HG03457 (cell line): Measurements from ENCODE around the gene NAV3.
A peak's percentile ranks its signal among the peaks of the same experiment; 100 is the strongest.

Experiments
- ATAC-seq: cut with Tn5 transposase; IDR thresholded peaks from one replicate; pipeline ENCODE4 v1.9.1; 2021; ENCODE audit warnings: moderate number of reproducible peaks; ENCODE audit not compliant: unreplicated experiment

Gene NAV3

DNA sequence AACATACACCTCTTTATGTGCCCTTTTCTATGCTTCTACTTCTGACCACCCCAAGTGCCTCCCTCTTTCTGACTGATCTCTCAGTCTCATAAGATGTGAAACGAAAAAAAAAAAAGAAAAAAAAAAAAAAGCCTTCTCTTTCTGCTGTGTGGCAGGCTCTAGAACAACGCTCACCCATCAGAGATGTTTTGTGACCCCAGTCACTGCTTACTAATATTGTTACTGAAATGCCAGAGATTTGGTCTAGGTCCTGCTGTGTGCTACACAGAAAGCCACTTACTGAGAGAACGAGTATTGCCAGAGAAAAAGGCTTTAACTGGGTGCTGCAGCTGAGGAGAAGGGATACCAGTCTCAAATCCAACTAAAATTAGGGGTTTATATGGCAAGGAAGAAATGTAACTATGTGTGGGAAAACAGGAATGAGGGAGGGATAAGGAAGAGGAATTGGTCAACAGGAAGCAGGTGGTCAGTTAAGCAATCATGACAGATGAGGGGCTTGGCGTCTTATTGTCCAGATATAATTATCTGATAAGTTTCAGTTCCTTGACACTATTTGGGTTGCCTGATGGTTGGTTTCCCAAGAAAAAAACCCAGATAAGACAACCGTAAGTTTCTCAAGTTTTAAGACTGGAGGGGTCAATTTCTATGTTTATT lies 149.0 kb downstream of the NAV3 start:
- no peak for ATAC-seq

DNA sequence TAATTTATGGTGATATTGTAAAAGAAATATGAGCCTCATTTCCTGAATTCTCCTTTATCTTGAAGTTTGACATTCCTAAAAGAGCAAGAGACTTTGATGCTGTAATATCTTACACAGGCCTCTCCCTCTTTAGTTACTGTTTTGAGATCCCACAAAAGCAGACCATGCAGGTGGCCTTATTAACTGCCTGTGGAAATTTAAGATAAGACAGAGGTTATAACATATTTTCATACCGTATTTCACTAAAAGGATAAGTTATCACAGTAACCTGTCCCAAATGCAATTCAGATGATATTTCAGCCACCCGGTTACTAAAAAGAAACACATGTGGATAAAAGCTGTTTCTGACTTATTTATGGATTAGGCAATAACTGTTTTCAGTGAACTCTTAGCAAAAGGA lies 150.1 kb downstream of the NAV3 start:
- ATAC-seq, result no peak

GRCh38 chr12:77983859-77984258 lies 153.2 kb downstream of the NAV3 start:
- no peak for ATAC-seq

DNA sequence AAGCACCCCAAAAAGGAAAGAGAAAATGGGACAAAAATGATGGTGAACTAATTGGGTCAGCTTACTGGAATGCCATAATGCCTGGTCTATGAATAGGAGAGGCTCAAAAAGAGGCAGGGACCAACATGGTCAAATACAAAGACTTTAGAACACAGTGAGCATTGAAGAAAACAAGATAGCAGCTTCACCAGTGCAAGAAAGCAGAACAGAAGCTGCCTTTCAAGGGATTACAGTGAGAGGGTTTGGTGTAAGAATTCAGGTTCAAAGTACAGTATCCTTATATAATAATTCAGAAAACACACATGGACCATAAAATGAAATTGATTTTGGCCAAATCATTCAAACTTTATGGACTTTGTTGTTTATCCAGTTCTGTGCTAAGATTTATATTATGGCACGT lies 162.1 kb downstream of the NAV3 start:
- ATAC-seq, result no peak

- ATAC-seq, result no peak
Measured at GRCh38 chr12:77993658-77994057, 163.0 kb downstream of the NAV3 start.

GRCh38 chr12:77995436-77996167 lies 164.9 kb downstream of the NAV3 start:
- ATAC-seq, result peak; percentile 92

- ATAC-seq, result no peak
Measured at GRCh38 chr12:77996670-77997069, 166.0 kb downstream of the NAV3 start.

GRCh38 chr12:77998236-77998786 lies 167.6 kb downstream of the NAV3 start:
- ATAC-seq, result no peak

DNA sequence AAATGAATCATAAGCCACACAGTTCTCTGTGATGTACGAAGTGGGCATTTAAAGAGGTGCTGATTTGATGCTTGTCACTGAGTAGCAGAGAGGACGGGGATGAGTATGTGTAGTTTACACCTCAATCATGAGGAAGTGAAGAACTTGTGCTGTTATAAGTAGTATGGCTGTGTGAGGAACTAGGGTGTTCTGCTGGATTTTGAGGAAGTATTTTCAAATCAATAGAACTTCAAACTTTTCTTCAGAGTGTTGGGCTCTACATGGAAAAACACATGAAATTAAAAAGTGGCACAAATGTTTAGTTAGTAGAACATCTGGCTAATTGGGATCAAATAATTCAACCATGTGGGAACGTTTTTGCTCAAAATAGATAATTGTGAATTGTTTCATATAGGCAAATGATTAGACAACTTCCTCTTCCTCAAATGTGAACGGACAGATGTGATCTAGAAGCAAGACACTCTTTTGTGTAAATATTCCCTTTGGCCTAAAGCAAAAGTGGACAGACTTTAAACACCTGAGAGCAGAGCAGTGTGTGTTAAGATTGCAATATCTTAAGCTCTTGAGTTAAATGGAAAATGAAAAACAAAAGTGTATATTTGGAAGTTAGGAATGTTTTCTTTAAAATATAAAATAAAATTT lies 168.5 kb downstream of the NAV3 start:
- ATAC-seq, result peak; percentile 61

- ATAC-seq, result no peak
Measured at GRCh38 chr12:78002878-78003277, 172.2 kb downstream of the NAV3 start.

GRCh38 chr12:78004249-78005093 lies 173.8 kb downstream of the NAV3 start:
- ATAC-seq, result no peak

- no peak for ATAC-seq
Measured at GRCh38 chr12:78005094-78005492, 174.4 kb downstream of the NAV3 start.

- ATAC-seq, result no peak
Measured at GRCh38 chr12:78007173-78007572, 176.5 kb downstream of the NAV3 start.

DNA sequence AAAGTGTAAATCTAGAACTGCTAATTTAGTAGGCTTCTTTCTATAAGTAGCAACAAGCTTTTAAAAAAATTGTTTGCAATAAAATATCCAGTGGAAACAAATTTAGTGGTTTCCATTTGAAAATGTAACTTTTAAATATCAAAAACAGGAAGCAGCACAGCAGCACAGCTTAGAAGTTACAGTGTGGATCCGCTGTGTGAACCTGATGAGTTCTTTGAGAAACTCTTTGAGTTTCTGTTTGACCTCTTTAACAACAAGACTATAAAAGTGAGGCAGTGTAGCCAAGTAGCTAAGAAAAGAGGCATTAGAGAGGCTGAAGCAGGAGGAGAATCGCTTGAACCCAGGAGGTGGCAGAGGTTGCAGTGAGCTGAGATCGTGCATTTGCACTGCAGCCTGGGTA lies 178.3 kb downstream of the NAV3 start:
- ATAC-seq, result no peak

DNA sequence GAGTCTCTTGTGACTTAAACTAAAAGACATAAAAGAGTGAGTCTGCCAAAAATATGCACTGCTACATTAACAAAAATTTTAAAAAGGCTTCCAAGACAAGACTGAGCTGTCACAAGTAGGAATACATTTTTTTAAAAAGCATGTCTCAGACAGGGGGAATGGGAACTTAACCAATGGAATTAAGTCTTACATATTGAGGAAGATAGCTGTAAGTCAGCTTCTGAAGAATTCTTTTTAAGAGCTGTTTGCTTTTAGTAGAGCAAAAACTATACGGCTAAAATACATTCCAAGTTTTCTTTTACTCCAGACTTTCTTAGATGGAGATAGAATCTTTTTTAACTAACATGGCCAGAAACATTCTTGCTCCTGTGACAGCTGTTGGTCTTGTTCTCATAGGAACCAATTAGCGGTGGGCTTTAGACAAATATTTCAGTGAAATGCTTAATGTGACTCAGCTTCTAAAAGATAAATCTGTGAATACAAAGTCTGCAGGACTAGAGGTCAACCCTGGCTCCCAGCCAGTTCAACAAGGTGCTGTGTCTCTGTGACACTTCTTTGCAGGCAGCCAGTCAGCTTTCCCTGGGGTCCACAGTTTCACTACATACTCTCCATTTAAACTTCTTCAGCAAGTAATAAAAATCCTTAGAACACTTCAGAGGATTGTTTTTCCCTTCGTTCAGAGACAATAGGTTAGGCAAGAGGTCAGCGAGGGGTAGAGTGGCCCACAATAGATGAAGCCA lies 187.6 kb downstream of the NAV3 start:
- ATAC-seq, result no peak

GRCh38 chr12:78018939-78019338 lies 188.2 kb downstream of the NAV3 start:
- no peak for ATAC-seq

GRCh38 chr12:78028426-78028825 lies 197.7 kb downstream of the NAV3 start:
- no peak for ATAC-seq

- no peak for ATAC-seq
Measured at GRCh38 chr12:78034025-78034424, 203.3 kb downstream of the NAV3 start.

- ATAC-seq, result no peak
Measured at GRCh38 chr12:78035901-78036606, 205.4 kb downstream of the NAV3 start.

DNA sequence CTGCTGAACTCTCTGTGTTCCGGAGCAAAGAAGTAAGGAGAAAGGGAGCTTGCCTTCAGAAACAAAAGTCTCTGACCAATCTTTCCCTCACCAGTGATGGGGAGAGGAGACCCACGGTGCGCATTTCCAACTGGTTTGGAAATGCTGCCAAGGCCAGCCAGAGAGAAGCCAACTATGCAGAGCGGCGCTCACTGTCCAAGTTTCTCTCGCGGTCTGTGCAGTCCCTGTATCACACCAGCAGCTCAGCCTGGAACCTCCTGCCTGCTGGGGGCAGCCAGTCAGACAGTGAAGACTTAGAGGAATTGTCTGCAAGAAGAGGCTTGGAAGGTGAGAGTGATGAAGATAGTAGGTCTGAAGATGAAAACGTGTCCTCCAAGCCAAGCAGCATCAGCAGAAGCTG lies 206.2 kb downstream of the NAV3 start:
- no peak for ATAC-seq
